ENCODE measurements around the gene CRYBB2.

The CRYBB2 gene

GRCh38 chr22:25182131-25183110 lies 37.0 kb upstream of the CRYBB2 start:
- H3K4ac ChIP-seq (ENCODE audit: low read depth, low read length): no peak overlapping the region
- peaks cover 4% of the 10 kb centered on the region for H3K36me3 ChIP-seq (ENCODE audit: control insufficient read depth, insufficient read depth, low read length)
- no peak overlapping the region for H3K4me3 ChIP-seq (ENCODE audit: low read length)
- H3K79me2 ChIP-seq (ENCODE audit: control insufficient read depth, insufficient read depth, low read length): no peaks in the 10 kb centered on the region
- H2BK15ac ChIP-seq (replicated peaks; ENCODE audit: low read depth): no peak overlapping the region
- no peak overlapping the region for H2BK120ac ChIP-seq (ENCODE audit: low read depth, low read length)
- no peak overlapping the region for H4K5ac ChIP-seq (ENCODE audit: low read length)
- no peak overlapping the region for H3K56ac ChIP-seq (ENCODE audit: low read length)
- no peak overlapping the region for H3K9ac ChIP-seq (ENCODE audit: low read length)
- H3K27me3 ChIP-seq (ENCODE audit: insufficient read depth, low read length, poor library complexity): no peaks in the 10 kb centered on the region
- H2AK5ac ChIP-seq (ENCODE audit: low read length): no peak overlapping the region
- no peak overlapping the region for H4K8ac ChIP-seq (ENCODE audit: low read depth, low read length)
- no peak overlapping the region for H3K27ac ChIP-seq (ENCODE audit: low read depth, low read length)
- H3K4me1 ChIP-seq (ENCODE audit: control insufficient read depth, low read depth, low read length): no peaks in the 10 kb centered on the region
- no peak for DNase-seq
- WGBS (ENCODE audit: extremely low coverage, insufficient coverage, low lambda C conversion rate): no CpG with 5 or more reads among the region's 10 CpGs
- no peaks in the 10 kb centered on the region for H3K79me1 ChIP-seq (ENCODE audit: low read length)
- no peak overlapping the region for H3K4me2 ChIP-seq (ENCODE audit: low read length)
- H3K23ac ChIP-seq (ENCODE audit: low read length): no peak overlapping the region
- no peak overlapping the region for H3K18ac ChIP-seq (ENCODE audit: low read length)
- H2BK5ac ChIP-seq (ENCODE audit: low read length): no peak overlapping the region

- no peak overlapping the region for H2BK5ac ChIP-seq (ENCODE audit: low read length)
- H3K79me2 ChIP-seq (ENCODE audit: control insufficient read depth, insufficient read depth, low read length): no peaks in the 10 kb centered on the region
- H2AK5ac ChIP-seq (ENCODE audit: low read length): no peak overlapping the region
- no peak overlapping the region for H2BK120ac ChIP-seq (ENCODE audit: low read depth, low read length)
- H2BK15ac ChIP-seq (replicated peaks; ENCODE audit: low read depth): no peak overlapping the region
- H3K18ac ChIP-seq (ENCODE audit: low read length): no peak overlapping the region
- H4K8ac ChIP-seq (ENCODE audit: low read depth, low read length): no peak overlapping the region
- no peak overlapping the region for H3K56ac ChIP-seq (ENCODE audit: low read length)
- H3K4me1 ChIP-seq (ENCODE audit: control insufficient read depth, low read depth, low read length): no peaks in the 10 kb centered on the region
- H3K36me3 ChIP-seq (ENCODE audit: control insufficient read depth, insufficient read depth, low read length): peaks cover 4% of the 10 kb centered on the region
- no peak overlapping the region for H3K27ac ChIP-seq (ENCODE audit: low read depth, low read length)
- no peak overlapping the region for H3K4ac ChIP-seq (ENCODE audit: low read depth, low read length)
- DNase-seq: no peak
- no peak overlapping the region for H3K9ac ChIP-seq (ENCODE audit: low read length)
- no peak overlapping the region for H3K23ac ChIP-seq (ENCODE audit: low read length)
- no peak overlapping the region for H3K4me3 ChIP-seq (ENCODE audit: low read length)
- no peak overlapping the region for H4K5ac ChIP-seq (ENCODE audit: low read length)
- no peaks in the 10 kb centered on the region for H3K79me1 ChIP-seq (ENCODE audit: low read length)
- H3K27me3 ChIP-seq (ENCODE audit: insufficient read depth, low read length, poor library complexity): no peaks in the 10 kb centered on the region
- no peak overlapping the region for H3K4me2 ChIP-seq (ENCODE audit: low read length)
- WGBS (ENCODE audit: extremely low coverage, insufficient coverage, low lambda C conversion rate): no CpG with 5 or more reads among the region's 12 CpGs
Observed at GRCh38 chr22:25183949-25184619, 35.4 kb upstream of the CRYBB2 start.

GRCh38 chr22:25186140-25186539 lies 33.3 kb upstream of the CRYBB2 start:
- no CpG with 5 or more reads among the region's 3 CpGs for whole genome bisulfite sequencing (ENCODE audit: extremely low coverage, insufficient coverage, low lambda C conversion rate)
- Histone ChIP-seq H3K36me3 (ENCODE audit: control insufficient read depth, insufficient read depth, low read length) (peaks cover 4% of the 10 kb centered on the region), H4K8ac (ENCODE audit: low read depth, low read length) (no peak overlapping the region), H2BK5ac (ENCODE audit: low read length) (no peak overlapping the region), H3K4me2 (ENCODE audit: low read length) (no peak overlapping the region), H3K18ac (ENCODE audit: low read length) (no peak overlapping the region), H3K79me1 (ENCODE audit: low read length) (no peaks in the 10 kb centered on the region), H2BK15ac (replicated peaks; ENCODE audit: low read depth) (no peak overlapping the region), H2AK5ac (ENCODE audit: low read length) (no peak overlapping the region), H3K4ac (ENCODE audit: low read depth, low read length) (no peak overlapping the region), H3K79me2 (ENCODE audit: control insufficient read depth, insufficient read depth, low read length) (no peaks in the 10 kb centered on the region), H3K4me3 (ENCODE audit: low read length) (no peak overlapping the region), H3K27ac (ENCODE audit: low read depth, low read length) (no peak overlapping the region), H3K27me3 (ENCODE audit: insufficient read depth, low read length, poor library complexity) (no peaks in the 10 kb centered on the region), H4K5ac (ENCODE audit: low read length) (no peak overlapping the region), H3K9ac (ENCODE audit: low read length) (no peak overlapping the region), H3K56ac (ENCODE audit: low read length) (no peak overlapping the region), H3K4me1 (ENCODE audit: control insufficient read depth, low read depth, low read length) (no peaks in the 10 kb centered on the region), H2BK120ac (ENCODE audit: low read depth, low read length) (no peak overlapping the region), H3K23ac (ENCODE audit: low read length) (no peak overlapping the region)
- no peak for DNase-seq

GRCh38 chr22:25187469-25187868 lies 32.0 kb upstream of the CRYBB2 start:
- Histone ChIP-seq H3K56ac (ENCODE audit: low read length) (no peak overlapping the region), H3K9ac (ENCODE audit: low read length) (no peak overlapping the region), H3K4me3 (ENCODE audit: low read length) (no peak overlapping the region), H4K8ac (ENCODE audit: low read depth, low read length) (no peak overlapping the region), H3K4ac (ENCODE audit: low read depth, low read length) (no peak overlapping the region), H2BK15ac (replicated peaks; ENCODE audit: low read depth) (no peak overlapping the region), H4K5ac (ENCODE audit: low read length) (no peak overlapping the region), H2BK120ac (ENCODE audit: low read depth, low read length) (no peak overlapping the region), H3K27ac (ENCODE audit: low read depth, low read length) (no peak overlapping the region), H3K79me2 (ENCODE audit: control insufficient read depth, insufficient read depth, low read length) (no peaks in the 10 kb centered on the region), H3K27me3 (ENCODE audit: insufficient read depth, low read length, poor library complexity) (no peaks in the 10 kb centered on the region), H3K18ac (ENCODE audit: low read length) (no peak overlapping the region), H2BK5ac (ENCODE audit: low read length) (no peak overlapping the region), H3K23ac (ENCODE audit: low read length) (no peak overlapping the region), H3K4me2 (ENCODE audit: low read length) (no peak overlapping the region), H3K4me1 (ENCODE audit: control insufficient read depth, low read depth, low read length) (no peaks in the 10 kb centered on the region), H3K79me1 (ENCODE audit: low read length) (no peaks in the 10 kb centered on the region), H3K36me3 (ENCODE audit: control insufficient read depth, insufficient read depth, low read length) (peaks cover 7% of the 10 kb centered on the region), H2AK5ac (ENCODE audit: low read length) (no peak overlapping the region)
- no peak for DNase-seq
- WGBS (ENCODE audit: extremely low coverage, insufficient coverage, low lambda C conversion rate): no CpG with 5 or more reads among the region's 6 CpGs

GRCh38 chr22:25192406-25192805 lies 27.0 kb upstream of the CRYBB2 start:
- H3K4me1 ChIP-seq (ENCODE audit: control insufficient read depth, low read depth, low read length): no peaks in the 10 kb centered on the region
- H3K4me2 ChIP-seq (ENCODE audit: low read length): no peak overlapping the region
- peaks cover 2% of the 10 kb centered on the region for H3K36me3 ChIP-seq (ENCODE audit: control insufficient read depth, insufficient read depth, low read length)
- no peak overlapping the region for H4K5ac ChIP-seq (ENCODE audit: low read length)
- H3K56ac ChIP-seq (ENCODE audit: low read length): no peak overlapping the region
- WGBS (ENCODE audit: extremely low coverage, insufficient coverage, low lambda C conversion rate): no CpG with 5 or more reads among the region's 12 CpGs
- H3K4ac ChIP-seq (ENCODE audit: low read depth, low read length): no peak overlapping the region
- H3K27ac ChIP-seq (ENCODE audit: low read depth, low read length): no peak overlapping the region
- no peak overlapping the region for H2BK120ac ChIP-seq (ENCODE audit: low read depth, low read length)
- H3K27me3 ChIP-seq (ENCODE audit: insufficient read depth, low read length, poor library complexity): no peaks in the 10 kb centered on the region
- no peak overlapping the region for H2AK5ac ChIP-seq (ENCODE audit: low read length)
- no peaks in the 10 kb centered on the region for H3K79me2 ChIP-seq (ENCODE audit: control insufficient read depth, insufficient read depth, low read length)
- H2BK5ac ChIP-seq (ENCODE audit: low read length): no peak overlapping the region
- no peak overlapping the region for H4K8ac ChIP-seq (ENCODE audit: low read depth, low read length)
- H2BK15ac ChIP-seq (replicated peaks; ENCODE audit: low read depth): no peak overlapping the region
- no peak overlapping the region for H3K18ac ChIP-seq (ENCODE audit: low read length)
- no peak for DNase-seq
- H3K79me1 ChIP-seq (ENCODE audit: low read length): no peaks in the 10 kb centered on the region
- H3K4me3 ChIP-seq (ENCODE audit: low read length): no peak overlapping the region
- H3K9ac ChIP-seq (ENCODE audit: low read length): no peak overlapping the region
- H3K23ac ChIP-seq (ENCODE audit: low read length): no peak overlapping the region

Data from mesendoderm (in vitro differentiated cells).